Thyroid gland (tissue), 4 donors: Measurements from ENCODE around the gene EPHA10.

ENCODE experiments used
- POLR2A ChIP-seq, 2 donors: fragments of 450-650 bp; IDR thresholded peaks; one replicate each; pipeline ENCODE4 v1.6.1; 2017; ENCODE audit warnings: antibody characterized with exemption in 2 of 2, mild to moderate bottlenecking in 2 of 2, moderate library complexity in 1 of 2
- TF ChIP-seq, protein P1 (sequence below), 6 experiments: fragments of 200-600 bp in 3 of 6; fragments of 450-650 bp in 3 of 6; sonication (generic) in 3 of 6; IDR thresholded peaks; one replicate each; pipeline ENCODE4 v1.5.1; 2016 to 2019; ENCODE audit warnings: antibody characterized with exemption in 6 of 6, mild to moderate bottlenecking in 2 of 6, inconsistent platforms in 1 of 6, moderate library complexity in 1 of 6

DNA sequence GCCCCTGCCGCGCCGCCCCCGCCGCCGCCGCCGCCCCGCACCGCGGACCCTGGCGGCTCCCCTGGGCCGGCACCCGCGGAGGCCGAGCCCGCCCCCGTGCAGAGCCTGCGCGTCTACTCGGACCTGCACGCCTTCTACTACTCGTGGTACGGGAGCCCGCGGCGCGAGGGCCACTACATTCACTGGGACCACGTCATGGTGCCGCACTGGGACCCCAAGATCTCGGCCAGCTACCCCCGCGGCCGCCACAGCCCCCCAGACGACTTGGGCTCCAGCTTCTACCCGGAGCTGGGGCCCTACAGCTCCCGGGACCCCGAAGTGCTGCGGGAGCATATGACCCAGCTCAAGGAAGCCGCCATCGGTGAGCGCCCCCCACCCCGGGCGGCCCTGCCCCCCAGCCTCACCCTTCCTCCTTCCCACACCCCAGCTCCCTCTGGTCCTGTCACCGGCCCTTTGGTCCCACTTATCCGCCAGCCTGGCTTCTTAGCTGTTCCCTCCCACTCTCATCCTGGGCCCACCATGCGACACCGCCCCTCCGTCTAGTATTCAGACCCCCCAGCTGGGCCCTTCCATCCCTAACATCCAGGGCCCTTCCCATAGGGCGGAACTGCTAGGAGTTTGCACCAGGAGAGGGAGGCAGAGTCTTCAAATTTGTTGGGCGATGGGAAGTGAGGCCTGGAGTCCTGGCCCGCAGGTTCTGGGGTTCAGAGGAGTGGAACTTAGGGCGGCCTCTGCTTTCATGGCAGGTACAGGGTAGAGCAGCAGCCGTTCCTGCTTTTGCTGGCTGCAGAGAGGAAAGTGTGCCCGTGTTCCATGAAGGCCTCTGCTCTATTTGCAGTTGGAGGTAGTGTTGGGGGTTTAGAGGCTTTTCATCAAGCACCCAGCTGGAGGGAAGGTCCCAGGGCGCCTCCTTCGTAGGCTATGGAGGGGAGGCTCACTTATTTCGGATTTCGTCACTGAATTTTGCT is 29.7 kb upstream of the EPHA10 start:
- TF ChIP-seq, protein P1, sequence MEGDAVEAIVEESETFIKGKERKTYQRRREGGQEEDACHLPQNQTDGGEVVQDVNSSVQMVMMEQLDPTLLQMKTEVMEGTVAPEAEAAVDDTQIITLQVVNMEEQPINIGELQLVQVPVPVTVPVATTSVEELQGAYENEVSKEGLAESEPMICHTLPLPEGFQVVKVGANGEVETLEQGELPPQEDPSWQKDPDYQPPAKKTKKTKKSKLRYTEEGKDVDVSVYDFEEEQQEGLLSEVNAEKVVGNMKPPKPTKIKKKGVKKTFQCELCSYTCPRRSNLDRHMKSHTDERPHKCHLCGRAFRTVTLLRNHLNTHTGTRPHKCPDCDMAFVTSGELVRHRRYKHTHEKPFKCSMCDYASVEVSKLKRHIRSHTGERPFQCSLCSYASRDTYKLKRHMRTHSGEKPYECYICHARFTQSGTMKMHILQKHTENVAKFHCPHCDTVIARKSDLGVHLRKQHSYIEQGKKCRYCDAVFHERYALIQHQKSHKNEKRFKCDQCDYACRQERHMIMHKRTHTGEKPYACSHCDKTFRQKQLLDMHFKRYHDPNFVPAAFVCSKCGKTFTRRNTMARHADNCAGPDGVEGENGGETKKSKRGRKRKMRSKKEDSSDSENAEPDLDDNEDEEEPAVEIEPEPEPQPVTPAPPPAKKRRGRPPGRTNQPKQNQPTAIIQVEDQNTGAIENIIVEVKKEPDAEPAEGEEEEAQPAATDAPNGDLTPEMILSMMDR (IDR thresholded peaks at IDR 0.05): no peak
- no peak for TF ChIP-seq POLR2A (IDR thresholded peaks at IDR 0.05)
